Ishikawa (cell line): ENCODE measurements around the gene LGR4.

Experiments used
- CEBPB ChIP-seq: IDR thresholded peaks from 2 replicates; pipeline ENCODE4 v1.6.1; 2012
- CREB1 ChIP-seq: IDR thresholded peaks from 2 replicates; pipeline ENCODE4 v1.6.1; 2012; ENCODE audit warnings: low read depth
- EGR1 ChIP-seq: IDR thresholded peaks from 2 replicates; pipeline ENCODE4 v1.6.1; 2012
- EP300 ChIP-seq: IDR thresholded peaks from 2 replicates; pipeline ENCODE4 v1.6.1; 2012; ENCODE audit warnings: borderline replicate concordance
- FOXM1 ChIP-seq: IDR thresholded peaks from 2 replicates; pipeline ENCODE4 v1.6.1; 2012; ENCODE audit warnings: low read depth, borderline replicate concordance
- NFIC ChIP-seq: IDR thresholded peaks from 2 replicates; pipeline ENCODE4 v1.6.1; 2012
- RAD21 ChIP-seq: IDR thresholded peaks from 2 replicates; pipeline ENCODE4 v1.6.1; 2012; ENCODE audit warnings: low read depth
- TAF1 ChIP-seq: IDR thresholded peaks from 2 replicates; pipeline ENCODE4 v1.6.1; 2012; ENCODE audit warnings: low read depth, mild to moderate bottlenecking
- TCF12 ChIP-seq: IDR thresholded peaks from 2 replicates; pipeline ENCODE4 v1.6.1; 2012; ENCODE audit warnings: low read depth
- TEAD4 ChIP-seq: IDR thresholded peaks from 2 replicates; pipeline ENCODE4 v1.6.1; 2012
- YY1 ChIP-seq: IDR thresholded peaks from 2 replicates; pipeline ENCODE4 v1.6.1; 2012; ENCODE audit warnings: low read depth
- ZBTB7A ChIP-seq: IDR thresholded peaks from 2 replicates; pipeline ENCODE4 v1.6.1; 2012; ENCODE audit warnings: low read depth
- TF ChIP-seq, protein P1 (sequence below): IDR thresholded peaks from 2 replicates; pipeline ENCODE4 v1.6.1; 2012; ENCODE audit warnings: low read depth, mild to moderate bottlenecking
- TF ChIP-seq, protein P2 (sequence below): IDR thresholded peaks from 2 replicates; pipeline ENCODE4 v1.6.1; 2012
- TF ChIP-seq, protein P3 (sequence below): IDR thresholded peaks from 2 replicates; pipeline ENCODE4 v1.6.1; 2012

The LGR4 gene

DNA sequence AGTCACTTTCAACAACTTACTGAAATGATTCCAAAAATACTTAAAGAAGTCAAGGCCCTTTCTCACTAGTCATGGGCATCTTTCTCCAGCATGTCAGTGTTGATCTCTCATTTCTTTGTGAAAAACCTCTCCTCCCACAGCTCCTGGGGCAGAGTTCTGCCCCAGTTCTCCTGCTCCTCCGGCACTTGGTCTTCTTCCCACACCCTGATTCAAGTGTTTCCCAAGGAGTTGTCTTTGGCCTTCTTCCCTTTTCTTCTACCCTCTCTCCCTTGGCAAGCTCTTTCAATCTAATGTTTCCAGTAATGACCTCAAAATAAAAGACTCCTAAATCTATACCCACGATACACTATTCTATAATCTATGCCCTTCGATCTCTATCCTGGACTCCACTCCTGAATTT is 67.5 kb downstream of the LGR4 start:
- TF ChIP-seq, protein P1, sequence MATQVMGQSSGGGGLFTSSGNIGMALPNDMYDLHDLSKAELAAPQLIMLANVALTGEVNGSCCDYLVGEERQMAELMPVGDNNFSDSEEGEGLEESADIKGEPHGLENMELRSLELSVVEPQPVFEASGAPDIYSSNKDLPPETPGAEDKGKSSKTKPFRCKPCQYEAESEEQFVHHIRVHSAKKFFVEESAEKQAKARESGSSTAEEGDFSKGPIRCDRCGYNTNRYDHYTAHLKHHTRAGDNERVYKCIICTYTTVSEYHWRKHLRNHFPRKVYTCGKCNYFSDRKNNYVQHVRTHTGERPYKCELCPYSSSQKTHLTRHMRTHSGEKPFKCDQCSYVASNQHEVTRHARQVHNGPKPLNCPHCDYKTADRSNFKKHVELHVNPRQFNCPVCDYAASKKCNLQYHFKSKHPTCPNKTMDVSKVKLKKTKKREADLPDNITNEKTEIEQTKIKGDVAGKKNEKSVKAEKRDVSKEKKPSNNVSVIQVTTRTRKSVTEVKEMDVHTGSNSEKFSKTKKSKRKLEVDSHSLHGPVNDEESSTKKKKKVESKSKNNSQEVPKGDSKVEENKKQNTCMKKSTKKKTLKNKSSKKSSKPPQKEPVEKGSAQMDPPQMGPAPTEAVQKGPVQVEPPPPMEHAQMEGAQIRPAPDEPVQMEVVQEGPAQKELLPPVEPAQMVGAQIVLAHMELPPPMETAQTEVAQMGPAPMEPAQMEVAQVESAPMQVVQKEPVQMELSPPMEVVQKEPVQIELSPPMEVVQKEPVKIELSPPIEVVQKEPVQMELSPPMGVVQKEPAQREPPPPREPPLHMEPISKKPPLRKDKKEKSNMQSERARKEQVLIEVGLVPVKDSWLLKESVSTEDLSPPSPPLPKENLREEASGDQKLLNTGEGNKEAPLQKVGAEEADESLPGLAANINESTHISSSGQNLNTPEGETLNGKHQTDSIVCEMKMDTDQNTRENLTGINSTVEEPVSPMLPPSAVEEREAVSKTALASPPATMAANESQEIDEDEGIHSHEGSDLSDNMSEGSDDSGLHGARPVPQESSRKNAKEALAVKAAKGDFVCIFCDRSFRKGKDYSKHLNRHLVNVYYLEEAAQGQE = no peak
- TF ChIP-seq TEAD4 (no peak), FOXM1 (no peak), YY1 (no peak), NFIC (no peak), ZBTB7A (no peak), CEBPB (no peak), EGR1 (no peak), EP300 (no peak), TAF1 (no peak), TCF12 (no peak), CREB1 (no peak), RAD21 (no peak)
- TF ChIP-seq, protein P2, sequence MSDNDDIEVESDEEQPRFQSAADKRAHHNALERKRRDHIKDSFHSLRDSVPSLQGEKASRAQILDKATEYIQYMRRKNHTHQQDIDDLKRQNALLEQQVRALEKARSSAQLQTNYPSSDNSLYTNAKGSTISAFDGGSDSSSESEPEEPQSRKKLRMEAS = no peak
- TF ChIP-seq, protein P3, sequence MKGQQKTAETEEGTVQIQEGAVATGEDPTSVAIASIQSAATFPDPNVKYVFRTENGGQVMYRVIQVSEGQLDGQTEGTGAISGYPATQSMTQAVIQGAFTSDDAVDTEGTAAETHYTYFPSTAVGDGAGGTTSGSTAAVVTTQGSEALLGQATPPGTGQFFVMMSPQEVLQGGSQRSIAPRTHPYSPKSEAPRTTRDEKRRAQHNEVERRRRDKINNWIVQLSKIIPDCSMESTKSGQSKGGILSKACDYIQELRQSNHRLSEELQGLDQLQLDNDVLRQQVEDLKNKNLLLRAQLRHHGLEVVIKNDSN = no peak

DNA sequence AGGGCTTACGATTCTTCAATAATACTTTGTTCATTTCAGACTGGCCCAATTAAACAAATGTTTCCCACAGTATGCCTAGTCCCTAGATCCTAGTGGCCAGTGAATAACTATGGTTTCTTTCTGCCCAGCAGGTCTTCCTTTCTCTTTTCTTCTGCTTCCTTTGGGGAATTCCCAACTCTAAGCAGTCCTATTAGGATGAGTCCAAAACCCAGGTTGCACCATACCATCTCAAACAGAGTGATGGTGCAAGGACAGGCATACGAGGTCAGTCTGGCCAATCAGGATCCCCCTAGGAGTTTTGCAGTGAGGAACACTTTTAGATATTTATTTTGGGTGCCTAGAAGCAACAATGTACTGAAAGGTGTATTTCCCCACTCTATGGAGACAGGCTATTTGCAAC is 68.2 kb downstream of the LGR4 start:
- no peak for TF ChIP-seq TAF1
- TF ChIP-seq YY1 = no peak

DNA sequence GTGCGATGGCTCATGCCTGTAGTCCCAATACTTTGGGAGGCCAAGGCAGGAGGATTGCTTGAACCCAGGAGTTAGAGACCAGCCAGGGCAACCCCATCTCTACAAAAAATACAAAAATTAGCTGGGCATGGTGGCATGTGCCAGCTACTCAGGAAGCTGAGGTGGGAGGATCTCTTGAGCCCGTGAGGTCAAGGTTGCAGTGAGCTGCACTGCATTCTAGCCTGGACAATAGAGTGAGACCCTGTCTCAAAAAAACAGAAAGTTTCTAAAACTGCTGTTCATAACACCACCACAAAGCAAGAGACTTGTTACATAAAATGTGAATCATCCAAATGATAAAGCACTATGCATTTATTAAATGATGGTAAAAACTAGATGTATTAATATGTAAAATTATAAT is 69.4 kb downstream of the LGR4 start:
- no peak for TF ChIP-seq CREB1
- TF ChIP-seq NFIC = no peak
- TF ChIP-seq TAF1 = no peak
- TF ChIP-seq EP300 = no peak

DNA sequence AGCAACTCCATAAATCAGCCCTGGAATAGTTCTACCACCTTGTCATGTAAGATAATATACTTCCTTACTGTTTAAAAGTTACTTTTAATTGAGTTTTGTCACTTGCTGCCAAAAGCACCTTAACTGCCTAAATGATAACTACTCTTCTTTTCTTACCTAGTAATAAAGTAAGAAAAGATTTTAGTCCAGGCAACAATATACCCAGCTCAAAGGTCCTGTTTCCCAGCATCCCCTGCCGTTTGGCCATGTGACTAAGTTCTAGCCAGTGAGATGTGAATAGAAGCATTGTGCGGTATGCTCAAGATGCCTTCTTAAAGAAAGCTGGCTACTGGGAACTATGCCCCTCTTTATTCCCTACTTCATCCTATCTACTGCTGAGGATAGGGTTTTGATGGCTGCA is 70.1 kb downstream of the LGR4 start:
- TF ChIP-seq CREB1 = no peak
- TF ChIP-seq TCF12 = no peak
- TF ChIP-seq RAD21 = no peak
- no peak for TF ChIP-seq EGR1
- TF ChIP-seq FOXM1 = no peak
- TF ChIP-seq NFIC = no peak

DNA sequence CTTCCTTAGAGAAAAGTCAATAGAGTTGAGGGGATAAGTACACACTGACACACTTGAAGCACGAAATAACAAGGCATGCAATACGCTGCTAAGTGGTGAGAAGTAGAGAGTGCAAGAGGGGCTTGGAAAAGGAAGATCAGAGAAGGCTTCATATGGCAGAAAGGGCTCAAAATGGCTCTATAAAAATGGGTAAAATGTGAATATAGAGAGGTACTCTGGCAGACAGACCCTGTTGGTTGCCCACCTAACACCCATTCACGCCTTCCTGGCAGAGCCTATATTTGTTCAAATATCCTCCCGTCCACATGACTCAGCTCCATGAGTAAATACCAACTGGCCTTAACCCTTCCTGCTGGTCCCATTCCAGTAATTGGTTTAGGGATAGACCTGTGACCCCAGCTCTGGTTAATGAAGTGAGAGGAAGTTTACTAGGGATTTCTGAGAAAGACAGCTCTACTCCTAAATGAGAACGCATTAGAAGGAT is 70.7 kb downstream of the LGR4 start:
- no peak for TF ChIP-seq RAD21
- TF ChIP-seq EGR1 = no peak
- TF ChIP-seq YY1 = no peak
- no peak for TF ChIP-seq TAF1
- TF ChIP-seq NFIC = no peak
- TF ChIP-seq CEBPB = no peak
- no peak for TF ChIP-seq EP300
- TF ChIP-seq, protein P3 = no peak
- no peak for TF ChIP-seq CREB1
- no peak for TF ChIP-seq FOXM1
- TF ChIP-seq, protein P2 = no peak
- TF ChIP-seq ZBTB7A = no peak

DNA sequence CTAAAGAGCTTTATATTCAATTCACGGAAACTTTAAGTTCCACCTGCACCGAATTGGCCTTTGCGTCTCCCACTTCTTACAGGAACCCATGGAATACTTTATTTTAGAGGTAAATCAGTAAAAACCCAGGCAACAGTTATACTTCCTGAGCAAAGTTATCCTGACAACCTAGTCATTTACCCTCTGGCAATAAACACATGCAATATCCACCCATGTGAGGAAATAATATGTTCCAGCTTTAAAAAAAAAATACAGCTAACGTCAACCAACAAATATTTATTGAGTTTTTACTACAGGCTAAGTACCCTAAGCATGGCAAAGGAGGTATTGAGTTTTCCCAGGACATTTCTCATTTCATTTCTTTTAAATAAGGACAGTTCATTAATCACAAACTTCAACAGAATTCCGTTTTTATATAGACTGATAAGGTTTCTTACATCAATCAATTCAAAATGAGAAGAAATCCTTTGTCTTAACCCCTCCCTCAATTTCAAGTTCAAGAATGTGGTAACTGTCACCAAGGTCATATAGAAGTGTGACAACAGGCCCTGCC is 71.2 kb downstream of the LGR4 start:
- TF ChIP-seq, protein P3 = no peak
- TF ChIP-seq NFIC = no peak
- TF ChIP-seq EP300 = no peak
- TF ChIP-seq TEAD4 = no peak
- no peak for TF ChIP-seq TAF1
- TF ChIP-seq TCF12 = no peak
- no peak for TF ChIP-seq EGR1
- no peak for TF ChIP-seq ZBTB7A
- TF ChIP-seq YY1 = no peak
- TF ChIP-seq FOXM1 = no peak
- TF ChIP-seq, protein P2 = no peak
- TF ChIP-seq RAD21 = no peak
- no peak for TF ChIP-seq CREB1
- no peak for TF ChIP-seq CEBPB
- TF ChIP-seq, protein P1 = no peak
